ENCODE measurements around the gene GNG7.

DNA sequence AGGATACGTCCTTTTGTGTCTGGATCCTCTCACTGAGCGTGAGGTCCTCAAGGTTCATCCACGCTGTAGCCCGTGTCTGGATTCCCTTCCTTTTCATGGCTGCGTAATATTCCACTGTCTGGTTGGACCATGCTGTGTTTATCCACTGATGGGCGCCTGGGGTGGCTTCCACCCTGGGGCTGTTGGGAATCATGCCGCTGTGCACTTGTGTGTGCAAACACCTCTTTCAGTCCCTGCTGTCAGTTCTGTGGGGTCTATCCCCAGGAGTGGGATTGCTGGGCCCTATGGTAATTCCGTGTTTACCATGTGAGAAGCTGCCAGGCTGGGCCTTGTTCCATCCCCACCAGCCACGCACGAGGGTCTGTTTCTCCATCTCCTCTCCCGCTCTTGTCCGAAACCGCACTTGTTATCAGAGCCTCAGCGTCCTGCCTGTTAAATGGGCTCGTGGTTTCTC lies 128.0 kb downstream of the GNG7 start:
- TF ChIP-seq, protein P1, sequence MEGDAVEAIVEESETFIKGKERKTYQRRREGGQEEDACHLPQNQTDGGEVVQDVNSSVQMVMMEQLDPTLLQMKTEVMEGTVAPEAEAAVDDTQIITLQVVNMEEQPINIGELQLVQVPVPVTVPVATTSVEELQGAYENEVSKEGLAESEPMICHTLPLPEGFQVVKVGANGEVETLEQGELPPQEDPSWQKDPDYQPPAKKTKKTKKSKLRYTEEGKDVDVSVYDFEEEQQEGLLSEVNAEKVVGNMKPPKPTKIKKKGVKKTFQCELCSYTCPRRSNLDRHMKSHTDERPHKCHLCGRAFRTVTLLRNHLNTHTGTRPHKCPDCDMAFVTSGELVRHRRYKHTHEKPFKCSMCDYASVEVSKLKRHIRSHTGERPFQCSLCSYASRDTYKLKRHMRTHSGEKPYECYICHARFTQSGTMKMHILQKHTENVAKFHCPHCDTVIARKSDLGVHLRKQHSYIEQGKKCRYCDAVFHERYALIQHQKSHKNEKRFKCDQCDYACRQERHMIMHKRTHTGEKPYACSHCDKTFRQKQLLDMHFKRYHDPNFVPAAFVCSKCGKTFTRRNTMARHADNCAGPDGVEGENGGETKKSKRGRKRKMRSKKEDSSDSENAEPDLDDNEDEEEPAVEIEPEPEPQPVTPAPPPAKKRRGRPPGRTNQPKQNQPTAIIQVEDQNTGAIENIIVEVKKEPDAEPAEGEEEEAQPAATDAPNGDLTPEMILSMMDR (conservative IDR thresholded peaks at IDR 0.05): no peak
- no peak for TF ChIP-seq ZFX (IDR thresholded peaks at IDR 0.05)

Measured in C4-2B (cell line).